Common myeloid progenitor, CD34-positive (primary cell): ENCODE data around the gene CASD1.
A peak's percentile ranks its signal among the peaks of the same experiment; 100 is the strongest.

Experiments used
- CTCF ChIA-PET: fragments of 350-600 bp; sonication (Branson Sonifier 250); formaldehyde crosslinking; loops from one replicate; lab custom pipeline; 2021; ENCODE audit warnings: antibody characterized with exemption; lab: Charles Lee
- POLR2A ChIA-PET: fragments of 350-600 bp; sonication (Branson Sonifier 250); formaldehyde crosslinking; loops from one replicate; lab custom pipeline; 2021; ENCODE audit warnings: antibody characterized with exemption; lab: Charles Lee
- DNase-seq, 3 donors: peaks; one replicate each; pipeline versions ENCODE4 v3.0.0 to v3.0.0-alpha.2; 2013
- H3K27ac ChIP-seq, 2 experiments: 1 replicate in 1 of 2; 2 replicates in 1 of 2; pipeline ENCODE4 v1.7.0; 2013; ENCODE audit warnings: inconsistent platforms in 2 of 2, low read length in 2 of 2, mild to moderate bottlenecking in 2 of 2, low read depth in 1 of 2, moderate library complexity in 1 of 2; ENCODE audit not compliant: severe bottlenecking in 2 of 2, insufficient read depth in 1 of 2, poor library complexity in 1 of 2
- H3K27me3 ChIP-seq, 5 experiments: replicated peaks in 2 of 5; 1 replicate in 3 of 5; 2 replicates in 2 of 5; pipeline versions ENCODE4 v1.6.1 to v1.7.0; 2013; ENCODE audit warnings: low read length in 4 of 5, mild to moderate bottlenecking in 2 of 5, moderate library complexity in 2 of 5, inconsistent platforms in 1 of 5; ENCODE audit not compliant: insufficient read depth in 5 of 5, control insufficient read depth in 4 of 5
- H3K36me3 ChIP-seq, 4 experiments: 1 replicate in 2 of 4; 2 replicates in 2 of 4; pipeline versions ENCODE4 v1.6.1 to v1.7.0; 2013; ENCODE audit warnings: low read length in 3 of 4, control low read depth in 1 of 4, mild to moderate bottlenecking in 1 of 4; ENCODE audit not compliant: control insufficient read depth in 4 of 4, insufficient read depth in 4 of 4
- H3K4me1 ChIP-seq, 4 experiments: 1 replicate in 3 of 4; 2 replicates in 1 of 4; pipeline versions ENCODE4 v1.6.1 to v1.7.1; 2013; ENCODE audit warnings: low read length in 3 of 4, mild to moderate bottlenecking in 3 of 4, control low read depth in 1 of 4, inconsistent platforms in 1 of 4, moderate library complexity in 1 of 4; ENCODE audit not compliant: control insufficient read depth in 4 of 4, insufficient read depth in 4 of 4; ENCODE audit errors: control extremely low read depth in 1 of 4
- H3K4me3 ChIP-seq, 7 experiments: 1 replicate in 4 of 7; 2 replicates in 3 of 7; pipeline versions ENCODE4 v1.5.1 to v1.7.0; 2013; ENCODE audit warnings: mild to moderate bottlenecking in 7 of 7, low read length in 6 of 7, moderate library complexity in 6 of 7, inconsistent platforms in 2 of 7, low read depth in 2 of 7, control low read depth in 1 of 7; ENCODE audit not compliant: insufficient read depth in 4 of 7, control insufficient read depth in 1 of 7; ENCODE audit errors: extremely low read depth in 1 of 7
- H3K9me3 ChIP-seq, 5 experiments: 1 replicate in 4 of 5; 2 replicates in 1 of 5; pipeline versions ENCODE4 v1.6.1 to v1.7.1; 2013; ENCODE audit warnings: low read length in 4 of 5, mild to moderate bottlenecking in 2 of 5, inconsistent platforms in 1 of 5, low read depth in 1 of 5, moderate library complexity in 1 of 5; ENCODE audit not compliant: control insufficient read depth in 4 of 5, insufficient read depth in 2 of 5; ENCODE audit errors: control extremely low read depth in 1 of 5
- WGBS: methylation state at CpG from one replicate; pipeline ENCODE4 v1.1.5; 2013; ENCODE audit not compliant: insufficient coverage; 5-methylcytosine and 5-hydroxymethylcytosine counted together

Gene CASD1

DNA sequence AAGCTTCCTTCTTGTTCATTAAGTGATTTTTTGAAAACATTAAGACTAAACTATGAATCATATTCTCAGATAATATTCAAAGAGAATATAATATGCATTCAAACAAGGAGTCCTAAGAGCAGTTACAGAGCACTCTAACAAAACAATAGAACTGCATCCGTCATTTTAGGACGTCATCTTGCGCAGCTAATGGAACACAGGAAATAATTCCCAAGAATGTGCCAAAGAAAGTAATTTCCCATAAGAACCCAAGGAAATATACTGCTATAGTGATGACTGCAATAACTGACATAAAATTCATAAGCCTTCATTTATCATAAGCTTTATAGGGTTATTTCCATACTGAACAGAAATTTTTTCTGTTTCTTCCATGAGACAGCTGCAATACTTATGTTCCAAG lies 28.3 kb upstream of the CASD1 start:
- POLR2A ChIA-PET: no interaction called here
- no peak overlapping the region for H3K4me3 ChIP-seq
- peaks cover 0 to 2% (median 0%) of the 10 kb centered on the region in 5 experiments for H3K27me3 ChIP-seq
- H3K4me1 ChIP-seq: no peaks in the 10 kb centered on the region
- DNase-seq: no peak
- H3K27ac ChIP-seq: no peak overlapping the region
- H3K36me3 ChIP-seq: no peaks in the 10 kb centered on the region
- CTCF ChIA-PET: no interaction called here
- no peaks in the 10 kb centered on the region for H3K9me3 ChIP-seq
- WGBS: no CpG with 5 or more reads among the region's 3 CpGs

GRCh38 chr7:94482796-94483195 lies 26.8 kb upstream of the CASD1 start:
- no peak for DNase-seq
- no peak overlapping the region for H3K27ac ChIP-seq
- WGBS: 94% methylated on average over 8 of the region's 9 CpGs
- no peaks in the 10 kb centered on the region for H3K27me3 ChIP-seq
- H3K9me3 ChIP-seq: no peaks in the 10 kb centered on the region
- no peaks in the 10 kb centered on the region for H3K36me3 ChIP-seq
- ChIA-PET POLR2A (interaction anchor here (0.6 kb wide), 1 partner anchor 426 kb away, joined by 3 read pairs; no protein-coding TSS in a partner anchor), CTCF (no interaction called here)
- H3K4me1 ChIP-seq: no peaks in the 10 kb centered on the region
- H3K4me3 ChIP-seq: no peak overlapping the region

GRCh38 chr7:94483843-94484242 lies 25.8 kb upstream of the CASD1 start:
- ChIA-PET CTCF (interaction anchor here (1.4 kb wide), 1 partner anchor 38 kb away, joined by 4 read pairs; no protein-coding TSS in a partner anchor), POLR2A (no interaction called here)
- Histone ChIP-seq H3K27ac (no peak overlapping the region), H3K27me3 (no peaks in the 10 kb centered on the region), H3K4me3 (no peak overlapping the region), H3K4me1 (no peaks in the 10 kb centered on the region), H3K36me3 (no peaks in the 10 kb centered on the region), H3K9me3 (no peaks in the 10 kb centered on the region)
- WGBS: 89% methylated on average over 2 of the region's 2 CpGs
- DNase-seq: no peak

- no peak overlapping the region for H3K4me3 ChIP-seq
- no peaks in the 10 kb centered on the region for H3K4me1 ChIP-seq
- POLR2A ChIA-PET: no interaction called here
- H3K27ac ChIP-seq: no peak overlapping the region
- CTCF ChIA-PET: no interaction called here
- DNase-seq: peak in 1 of 3 donors; percentile 3
- no peaks in the 10 kb centered on the region for H3K9me3 ChIP-seq
- no peaks in the 10 kb centered on the region for H3K36me3 ChIP-seq
- H3K27me3 ChIP-seq: no peaks in the 10 kb centered on the region
- WGBS: 74% methylated on average over 3 of the region's 3 CpGs
These were observed 23.4 kb upstream of the CASD1 start for GRCh38 chr7:94486216-94486615.

DNA sequence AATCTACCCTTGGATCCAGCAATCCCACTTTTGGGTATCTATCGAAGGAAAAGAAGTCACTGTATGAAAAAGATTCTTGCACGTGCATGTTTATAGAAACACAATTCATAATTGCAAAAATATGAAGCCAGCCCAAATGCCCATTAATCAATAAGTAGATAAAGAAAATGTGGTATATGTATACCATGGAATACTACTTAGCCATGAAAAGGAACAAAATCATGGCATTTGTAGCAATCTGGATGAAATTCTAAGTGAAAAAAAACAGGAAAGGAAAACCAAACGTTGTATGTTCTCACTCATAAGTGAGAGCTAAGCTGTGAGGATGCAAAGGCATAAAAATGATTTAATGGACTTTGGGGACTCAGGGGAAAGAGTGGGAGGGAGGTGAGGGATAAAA lies 18.2 kb upstream of the CASD1 start:
- ChIA-PET CTCF (no interaction called here), POLR2A (no interaction called here)
- Histone ChIP-seq H3K36me3 (no peaks in the 10 kb centered on the region), H3K27me3 (no peaks in the 10 kb centered on the region), H3K4me1 (no peaks in the 10 kb centered on the region), H3K4me3 (no peak overlapping the region), H3K27ac (no peak overlapping the region), H3K9me3 (no peaks in the 10 kb centered on the region)
- 36% methylated on average over 1 of the region's 3 CpGs for WGBS
- DNase-seq: no peak

GRCh38 chr7:94492601-94493000 lies 17.0 kb upstream of the CASD1 start:
- Histone ChIP-seq H3K36me3 (no peaks in the 10 kb centered on the region), H3K4me1 (no peaks in the 10 kb centered on the region), H3K27ac (no peak overlapping the region), H3K27me3 (no peaks in the 10 kb centered on the region), H3K4me3 (no peak overlapping the region), H3K9me3 (peaks cover 0 to 4% (median 0%) of the 10 kb centered on the region in 5 experiments)
- ChIA-PET POLR2A (no interaction called here), CTCF (interaction anchor here (1.0 kb wide), 1 partner anchor 18 kb away, joined by 3 read pairs; no protein-coding TSS in a partner anchor)
- no peak for DNase-seq
- no CpG with 5 or more reads among the region's 2 CpGs for WGBS

DNA sequence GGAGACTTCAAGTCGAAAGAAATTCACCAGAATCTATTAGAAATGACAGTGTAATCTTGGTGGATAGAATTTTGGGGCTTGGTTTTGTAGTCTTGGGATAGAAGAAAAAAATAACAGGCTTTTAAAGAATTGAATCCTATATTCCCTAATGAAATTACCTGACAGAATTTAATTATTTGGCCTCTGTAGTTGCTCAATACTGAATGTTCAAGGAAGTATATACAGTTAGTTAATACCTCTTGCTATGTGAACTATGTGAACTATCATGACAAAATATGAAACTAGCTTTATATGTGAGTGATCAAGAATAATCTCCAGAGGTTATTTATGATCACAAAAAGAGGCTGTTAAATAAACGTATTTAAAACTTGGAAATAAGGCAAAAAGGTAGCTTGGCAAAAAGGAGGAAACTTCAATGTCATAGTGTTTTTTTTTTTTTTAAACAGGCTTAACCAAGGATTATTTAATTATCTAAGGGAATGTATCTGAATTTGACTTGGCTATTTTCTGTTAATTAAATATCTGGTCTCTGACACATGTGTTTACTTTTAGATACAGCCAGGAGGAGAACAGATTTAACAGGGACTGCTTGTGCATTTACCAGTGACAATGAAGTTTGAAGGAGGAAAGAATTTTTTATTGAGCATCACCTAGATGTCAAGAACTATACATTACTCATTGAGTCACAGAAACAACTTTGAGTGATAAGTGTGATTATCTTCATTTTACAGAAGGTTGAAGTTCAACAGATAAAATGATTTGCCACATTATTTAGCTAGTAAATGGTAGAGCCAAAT lies 11.5 kb upstream of the CASD1 start:
- H3K9me3 ChIP-seq: peaks cover 0 to 4% (median 0%) of the 10 kb centered on the region in 5 experiments
- no peak overlapping the region for H3K27ac ChIP-seq
- H3K4me3 ChIP-seq: no peak overlapping the region
- WGBS: 100% methylated on average over 1 of the region's 2 CpGs
- H3K36me3 ChIP-seq: no peaks in the 10 kb centered on the region
- CTCF ChIA-PET: interaction anchor here (0.6 kb wide), 1 partner anchor 38 kb away, joined by 3 read pairs; no protein-coding TSS in a partner anchor
- DNase-seq: no peak
- no peaks in the 10 kb centered on the region for H3K4me1 ChIP-seq
- POLR2A ChIA-PET: no interaction called here
- H3K27me3 ChIP-seq: no peaks in the 10 kb centered on the region
